Keratinocyte (primary cell): ENCODE results near the gene RNASEH1. TPM values are rescaled to one million over a fixed set of nuclear protein-coding genes. Genes with fewer than 3 reads are reported as not detected.

ENCODE experiments used
- DNase-seq: peaks from one replicate; pipeline ENCODE4 v3.0.0-alpha.2; 2011; ENCODE audit warnings: low read depth, missing footprints, low spot score
- FAIRE-seq: peaks from 2 replicates; lab custom pipeline; 2011; peaks lifted over from hg19 to GRCh38; lab: Jason Lieb, UNC
- H2AFZ ChIP-seq: 2 replicates; pipeline ENCODE4 v1.6.0; 2012; ENCODE audit warnings: low read length, control low read depth, inconsistent platforms; ENCODE audit not compliant: control insufficient read depth
- H3K27ac ChIP-seq: 2 replicates; pipeline ENCODE4 v1.5.1; 2011; ENCODE audit warnings: low read length; ENCODE audit not compliant: control insufficient read depth, insufficient read depth
- H3K27me3 ChIP-seq: 3 replicates; pipeline ENCODE4 v1.6.0; 2011; ENCODE audit warnings: low read length; ENCODE audit not compliant: control insufficient read depth, insufficient read depth; ENCODE audit errors: extremely low read depth
- H3K36me3 ChIP-seq, 2 experiments: 2 replicates in 1 of 2; 3 replicates in 1 of 2; pipeline ENCODE4 v1.5.1; 2011; ENCODE audit warnings: low read length in 2 of 2, mild to moderate bottlenecking in 1 of 2; ENCODE audit not compliant: control insufficient read depth in 2 of 2, insufficient read depth in 2 of 2; ENCODE audit errors: extremely low read depth in 1 of 2
- H3K4me1 ChIP-seq: 3 replicates; pipeline ENCODE4 v1.5.1; 2011; ENCODE audit warnings: low read length; ENCODE audit not compliant: control insufficient read depth, insufficient read depth; ENCODE audit errors: extremely low read depth
- H3K4me2 ChIP-seq: 3 replicates; pipeline ENCODE4 v1.6.0; 2011; ENCODE audit warnings: low read depth, low read length; ENCODE audit not compliant: control insufficient read depth, insufficient read depth; ENCODE audit errors: extremely low read depth
- H3K4me3 ChIP-seq, 3 experiments: fragments of 200-600 bp in 1 of 3; sonication (generic) in 1 of 3; 2 replicates in 2 of 3; 3 replicates in 1 of 3; pipeline ENCODE4 v1.5.1; 2011 to 2016; ENCODE audit warnings: low read length in 3 of 3, mild to moderate bottlenecking in 3 of 3, control low read depth in 2 of 3, inconsistent platforms in 1 of 3, low read depth in 1 of 3, mixed read lengths in 1 of 3, mixed run types in 1 of 3, moderate library complexity in 1 of 3; ENCODE audit not compliant: control insufficient read depth in 2 of 3, insufficient read depth in 2 of 3; ENCODE audit errors: extremely low read depth in 1 of 3
- H3K79me2 ChIP-seq: 2 replicates; pipeline ENCODE4 v1.6.0; 2012; ENCODE audit warnings: low read length; ENCODE audit not compliant: control insufficient read depth, insufficient read depth
- H3K9ac ChIP-seq: 3 replicates; pipeline ENCODE4 v1.6.0; 2011; ENCODE audit warnings: low read length; ENCODE audit not compliant: control insufficient read depth, insufficient read depth; ENCODE audit errors: extremely low read depth
- H3K9me1 ChIP-seq: 3 replicates; pipeline ENCODE4 v1.6.0; 2011; ENCODE audit warnings: low read length; ENCODE audit not compliant: control insufficient read depth, insufficient read depth; ENCODE audit errors: extremely low read depth
- H3K9me3 ChIP-seq: 2 replicates; pipeline ENCODE4 v1.5.1; 2012; ENCODE audit warnings: low read depth, low read length; ENCODE audit not compliant: control insufficient read depth
- H4K20me1 ChIP-seq: 3 replicates; pipeline ENCODE4 v1.6.0; 2011; ENCODE audit warnings: low read length; ENCODE audit not compliant: control insufficient read depth, insufficient read depth; ENCODE audit errors: extremely low read depth
- CTCF ChIP-seq, 3 experiments: IDR thresholded peaks in 1 of 3; conservative IDR thresholded peaks in 1 of 3; optimal IDR thresholded peaks in 1 of 3; 2 replicates in 2 of 3; 3 replicates in 1 of 3; pipeline versions ENCODE3 to v1.5.1; 2011; ENCODE audit warnings: low read length in 3 of 3, mild to moderate bottlenecking in 3 of 3, moderate library complexity in 2 of 3, control low read depth in 1 of 3, inconsistent platforms in 1 of 3; ENCODE audit not compliant: insufficient read depth in 2 of 3; ENCODE audit errors: extremely low read depth in 1 of 3
- EZH2 ChIP-seq: IDR thresholded peaks from one replicate; pipeline ENCODE4 v1.6.1; 2012; ENCODE audit warnings: inconsistent platforms, mild to moderate bottlenecking, low read length, moderate library complexity
- dilution Hi-C: fragments of 300-500 bp; cut with MboI; formaldehyde crosslinking; loops from one replicate; pipeline ENCODE4 v1.7.0; 2020; ENCODE audit warnings: low sequenced_read_pairs; ENCODE audit not compliant: extremely low pct_ligation_motif_present
- polyA plus RNA-seq, 5 experiments: library from polyadenylated mRNA; depleted of rRNA in 3 of 5; stranded (reverse) in 3 of 5; stranded (forward) in 1 of 5; unstranded in 1 of 5; fragments of >200 nt; gene quantifications; 1 replicate in 1 of 5; 2 replicates in 3 of 5; 3 replicates in 1 of 5; pipeline versions ENCODE4 v1.2.1 to v1.2.3, GENCODE V29; 2011 to 2012; ENCODE audit warnings: missing spikeins in 2 of 5, low read depth in 1 of 5, low replicate concordance in 1 of 5

The RNASEH1 gene
- polyA plus RNA-seq, 1 donor (not counting 4 experiments of a cell fraction or from before 2014, with no cell fraction given) = 15.3 TPM

GRCh38 chr2:3584076-3584475, 25.9 kb upstream of the RNASEH1 start:
- no peak overlapping the region for H3K9ac ChIP-seq
- peaks cover 12 to 35% of the 10 kb centered on the region in 2 experiments for H3K36me3 ChIP-seq
- H3K79me2 ChIP-seq = peaks cover 18% of the 10 kb centered on the region
- peaks cover 4% of the 10 kb centered on the region for H3K4me1 ChIP-seq
- H3K27me3 ChIP-seq = no peaks in the 10 kb centered on the region
- no peaks in the 10 kb centered on the region for H3K9me1 ChIP-seq
- no peak overlapping the region for H2AFZ ChIP-seq
- TF ChIP-seq CTCF (optimal IDR thresholded peaks at IDR 0.05 in 1 of 3, IDR thresholded peaks at IDR 0.05 in 1 of 3, conservative IDR thresholded peaks at IDR 0.05 in 1 of 3; ENCODE audit: extremely low read depth in 1 of 3, insufficient read depth in 2 of 3, low read length in 3 of 3) (no peak), EZH2 (no peak)
- H3K4me2 ChIP-seq = no peak overlapping the region
- dilution Hi-C loops = no loop called here
- no peaks in the 10 kb centered on the region for H3K9me3 ChIP-seq
- no peak for DNase-seq
- peaks cover 19% of the 10 kb centered on the region for H4K20me1 ChIP-seq
- H3K4me3 ChIP-seq = no peak overlapping the region
- no peak overlapping the region for H3K27ac ChIP-seq
- no peak for FAIRE-seq

- TF ChIP-seq EZH2 (no peak), CTCF (optimal IDR thresholded peaks at IDR 0.05 in 1 of 3, IDR thresholded peaks at IDR 0.05 in 1 of 3, conservative IDR thresholded peaks at IDR 0.05 in 1 of 3; ENCODE audit: extremely low read depth in 1 of 3, insufficient read depth in 2 of 3, low read length in 3 of 3) (no peak)
- DNase-seq = no peak
- Histone ChIP-seq H3K79me2 (peaks cover 42% of the 10 kb centered on the region), H3K36me3 (peaks cover 14 to 55% of the 10 kb centered on the region in 2 experiments), H3K4me2 (no peak overlapping the region), H3K9me3 (no peaks in the 10 kb centered on the region), H3K4me3 (no peak overlapping the region), H3K27me3 (no peaks in the 10 kb centered on the region), H4K20me1 (peaks cover 26% of the 10 kb centered on the region), H3K9ac (no peak overlapping the region), H3K27ac (no peak overlapping the region), H3K4me1 (peaks cover 27% of the 10 kb centered on the region), H3K9me1 (peaks cover 2% of the 10 kb centered on the region), H2AFZ (no peak overlapping the region)
- no peak for FAIRE-seq
- dilution Hi-C loops = no loop called here
Measured at GRCh38 chr2:3581367-3582262, 23.5 kb upstream of the RNASEH1 start.
